GM18526 (cell line): ENCODE data around the gene TCEAL6.
"Not testable (repeated sequence)": the region's sequence is repeated elsewhere in the genome, so short reads cannot be mapped to it uniquely, and the experiment has no call there.

Experiments
- POLR2A ChIP-seq: IDR thresholded peaks from 3 replicates; pipeline ENCODE4 v1.6.1; 2011; ENCODE audit not compliant: insufficient read length; ENCODE audit errors: extremely low read depth

The TCEAL6 gene

GRCh38 chrX:102142274-102142673 lies at the start of gene TCEAL6:
Gene TCEAL6 (minus strand): TSS chrX:102142481.
- not testable (repeated sequence) for TF ChIP-seq POLR2A

- no peak for TF ChIP-seq POLR2A
Measured at GRCh38 chrX:102185967-102186720, 43.9 kb upstream of the TCEAL6 start.

- TF ChIP-seq POLR2A, result no peak
Measured at GRCh38 chrX:102155806-102156179, 13.5 kb upstream of the TCEAL6 start, which contains the start of gene BEX5. Gene BEX5 (minus strand): TSS chrX:102155977. CDS start chrX:102154265, 1,712 bp downstream.

GRCh38 chrX:102154900-102155805 lies 12.9 kb upstream of the TCEAL6 start:
- no peak for TF ChIP-seq POLR2A

- no peak for TF ChIP-seq POLR2A
Measured at GRCh38 chrX:102154218-102154860, 12.1 kb upstream of the TCEAL6 start.

- no peak for TF ChIP-seq POLR2A
Measured at GRCh38 chrX:102138064-102138463, 4.2 kb downstream of the TCEAL6 start.

GRCh38 chrX:102129473-102129872 lies 12.8 kb downstream of the TCEAL6 start:
- TF ChIP-seq POLR2A, result no peak

- TF ChIP-seq POLR2A, result no peak
Measured at GRCh38 chrX:102126863-102127262, 15.4 kb downstream of the TCEAL6 start.

GRCh38 chrX:102125436-102125835 lies 16.8 kb downstream of the TCEAL6 start, which contains the start of gene TCEAL2:
Gene TCEAL2 (plus strand): TSS chrX:102125679. CDS start chrX:102126831, 1,152 bp downstream.
- TF ChIP-seq POLR2A, result not testable (repeated sequence)

GRCh38 chrX:102115748-102116147 lies 26.5 kb downstream of the TCEAL6 start:
- no peak for TF ChIP-seq POLR2A

GRCh38 chrX:102113367-102113766 lies 28.9 kb downstream of the TCEAL6 start:
- TF ChIP-seq POLR2A, result no peak
